Measurements from ENCODE around the gene TAOK1.

TAOK1 gene

DNA sequence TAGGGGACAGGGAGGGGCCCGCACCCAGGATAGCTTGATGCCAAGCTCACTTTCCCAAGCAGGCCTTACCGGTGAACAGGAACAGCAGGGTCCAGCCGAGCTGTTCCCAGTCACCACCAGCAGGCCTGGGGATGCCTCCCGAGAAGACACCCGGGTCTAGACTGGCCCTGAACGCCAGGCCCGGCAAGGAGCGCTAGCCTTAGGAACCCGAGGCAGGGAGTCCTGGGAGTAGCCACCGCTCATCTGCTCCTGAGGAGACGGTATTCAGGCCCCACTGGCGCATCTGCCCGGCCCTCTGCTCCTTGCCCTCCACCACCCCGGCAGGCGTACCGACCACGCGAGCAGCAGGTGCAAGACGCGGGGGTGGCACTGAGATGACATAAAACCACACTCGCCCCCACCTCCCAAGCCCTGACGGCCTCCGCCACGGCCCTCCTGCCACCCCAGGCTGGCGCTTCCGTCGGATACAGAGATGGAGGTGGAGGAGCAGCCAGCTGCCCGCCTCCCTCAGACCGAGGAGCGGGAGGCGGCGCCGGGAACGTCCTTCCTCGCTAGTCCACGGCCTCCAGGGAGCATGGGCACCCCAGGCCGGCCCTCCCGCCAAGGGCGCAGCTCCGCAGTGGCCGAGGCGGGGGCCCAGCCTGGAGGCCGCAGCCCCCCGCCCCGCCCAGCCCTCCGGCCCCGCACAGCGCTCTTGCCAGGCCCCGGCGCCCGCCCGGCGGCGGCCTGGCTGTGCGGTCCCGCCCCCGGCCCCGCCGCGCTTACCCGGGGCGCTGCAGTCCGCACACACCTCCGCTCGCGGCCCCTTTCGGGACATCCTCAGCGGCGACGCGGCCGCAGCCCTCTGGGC, 198.6 kb downstream of the TAOK1 start:
- peak; percentile 32 for DNase-seq (ENCODE audit: low read depth)
- H3K4me3 ChIP-seq (replicated peaks; ENCODE audit: low read depth, low read length) = peak overlapping the region; percentile 75
- TF ChIP-seq, protein P1, sequence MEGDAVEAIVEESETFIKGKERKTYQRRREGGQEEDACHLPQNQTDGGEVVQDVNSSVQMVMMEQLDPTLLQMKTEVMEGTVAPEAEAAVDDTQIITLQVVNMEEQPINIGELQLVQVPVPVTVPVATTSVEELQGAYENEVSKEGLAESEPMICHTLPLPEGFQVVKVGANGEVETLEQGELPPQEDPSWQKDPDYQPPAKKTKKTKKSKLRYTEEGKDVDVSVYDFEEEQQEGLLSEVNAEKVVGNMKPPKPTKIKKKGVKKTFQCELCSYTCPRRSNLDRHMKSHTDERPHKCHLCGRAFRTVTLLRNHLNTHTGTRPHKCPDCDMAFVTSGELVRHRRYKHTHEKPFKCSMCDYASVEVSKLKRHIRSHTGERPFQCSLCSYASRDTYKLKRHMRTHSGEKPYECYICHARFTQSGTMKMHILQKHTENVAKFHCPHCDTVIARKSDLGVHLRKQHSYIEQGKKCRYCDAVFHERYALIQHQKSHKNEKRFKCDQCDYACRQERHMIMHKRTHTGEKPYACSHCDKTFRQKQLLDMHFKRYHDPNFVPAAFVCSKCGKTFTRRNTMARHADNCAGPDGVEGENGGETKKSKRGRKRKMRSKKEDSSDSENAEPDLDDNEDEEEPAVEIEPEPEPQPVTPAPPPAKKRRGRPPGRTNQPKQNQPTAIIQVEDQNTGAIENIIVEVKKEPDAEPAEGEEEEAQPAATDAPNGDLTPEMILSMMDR (IDR thresholded peaks at IDR 0.05; ENCODE audit: low read length, missing control alignments) = no peak

DNA sequence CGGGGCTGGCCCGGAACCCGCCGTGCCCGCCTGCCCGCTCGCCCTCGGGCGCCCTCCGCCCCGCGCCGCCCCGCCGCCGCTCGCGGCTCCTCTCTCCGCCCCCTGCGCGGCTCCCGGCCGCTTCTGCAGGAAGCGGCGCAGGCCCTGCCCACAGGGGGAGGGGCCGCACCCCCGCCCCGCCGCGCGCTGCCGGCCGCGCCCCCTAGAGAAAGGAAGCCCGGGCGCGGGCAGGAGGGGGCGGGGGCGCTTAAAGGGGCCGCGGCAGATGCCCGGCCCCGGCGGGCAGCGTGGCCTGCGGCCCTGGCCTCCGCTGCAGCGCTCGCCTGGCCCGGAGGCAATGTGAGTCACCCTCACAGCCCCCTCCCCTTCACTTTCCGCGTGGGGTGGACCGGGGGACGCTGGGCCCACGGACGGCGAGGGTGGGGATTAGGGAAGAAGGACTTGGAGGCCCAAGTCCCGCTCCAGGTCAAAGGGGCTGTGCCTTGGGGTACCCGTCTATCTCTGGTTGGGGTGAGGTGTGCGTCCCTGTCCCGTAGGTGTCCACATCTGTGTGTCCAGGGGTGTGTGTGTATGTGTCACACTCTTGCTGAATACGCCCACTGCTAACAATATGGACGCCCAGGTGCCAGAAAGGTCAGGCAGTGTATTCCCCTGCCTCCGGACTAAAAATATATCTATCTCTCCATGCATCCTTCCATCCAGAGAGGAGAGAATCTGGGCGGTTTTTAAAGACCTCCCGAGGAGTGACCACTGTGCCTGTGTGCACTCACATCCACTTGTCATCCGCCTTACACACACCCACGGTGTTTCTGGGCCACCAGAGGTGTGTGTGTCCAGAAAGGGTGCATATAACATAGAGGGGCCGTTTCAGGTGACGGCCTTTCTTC, 199.6 kb downstream of the TAOK1 start, which contains the start of gene GIT1:
TSS of gene GIT1 (minus strand) at position 125 of the 887 bp plus-strand sequence. CDS start 270 bp downstream, outside the sequence.
- TF ChIP-seq, protein P1 (IDR thresholded peaks at IDR 0.05; ENCODE audit: low read length, missing control alignments) = no peak
- peak within 1 kb of the TSS; percentile 75 for H3K4me3 ChIP-seq (replicated peaks; ENCODE audit: low read depth, low read length)
- DNase-seq (ENCODE audit: low read depth) = peak; percentile 81

DNA sequence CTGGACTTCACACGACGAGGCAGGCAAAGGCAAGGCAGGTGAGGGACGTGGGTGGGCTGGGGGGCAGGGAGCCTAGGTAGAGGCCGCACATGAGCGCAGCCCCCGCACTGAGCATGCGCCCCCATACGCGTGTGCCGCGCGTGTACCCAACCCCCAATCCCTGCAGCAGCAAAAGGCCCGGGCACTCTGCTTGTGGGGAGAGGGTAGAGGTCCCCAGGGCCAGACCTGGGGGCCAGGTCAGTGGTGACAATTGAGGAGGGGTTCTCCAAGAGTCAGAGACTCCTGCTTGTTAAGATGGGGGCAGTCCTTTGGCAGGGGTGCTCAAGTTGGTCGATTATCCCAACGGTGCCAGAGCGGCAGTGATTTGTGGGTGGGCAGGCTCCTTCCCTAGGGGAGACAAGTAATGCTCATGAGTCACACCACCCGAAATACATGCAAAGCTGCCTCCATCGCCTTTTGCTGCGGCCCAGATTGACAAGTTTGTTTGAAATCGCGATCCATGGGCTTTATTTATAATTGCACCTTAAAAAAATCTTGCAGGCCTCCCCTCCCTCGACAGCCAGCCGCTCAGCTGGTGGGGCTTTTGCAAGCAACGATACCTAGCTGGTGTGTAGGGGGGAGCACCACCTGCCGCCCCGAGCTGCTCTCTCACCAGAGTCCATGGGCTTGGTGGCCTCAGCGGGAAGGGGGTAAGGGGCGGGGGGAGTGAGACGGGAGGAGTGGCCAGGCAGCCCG, 200.4 kb downstream of the TAOK1 start:
- H3K4me3 ChIP-seq (replicated peaks; ENCODE audit: low read depth, low read length) = peak overlapping the region; percentile 46
- peak; percentile 36 for DNase-seq (ENCODE audit: low read depth)
- TF ChIP-seq, protein P1 (IDR thresholded peaks at IDR 0.05; ENCODE audit: low read length, missing control alignments) = no peak

DNA sequence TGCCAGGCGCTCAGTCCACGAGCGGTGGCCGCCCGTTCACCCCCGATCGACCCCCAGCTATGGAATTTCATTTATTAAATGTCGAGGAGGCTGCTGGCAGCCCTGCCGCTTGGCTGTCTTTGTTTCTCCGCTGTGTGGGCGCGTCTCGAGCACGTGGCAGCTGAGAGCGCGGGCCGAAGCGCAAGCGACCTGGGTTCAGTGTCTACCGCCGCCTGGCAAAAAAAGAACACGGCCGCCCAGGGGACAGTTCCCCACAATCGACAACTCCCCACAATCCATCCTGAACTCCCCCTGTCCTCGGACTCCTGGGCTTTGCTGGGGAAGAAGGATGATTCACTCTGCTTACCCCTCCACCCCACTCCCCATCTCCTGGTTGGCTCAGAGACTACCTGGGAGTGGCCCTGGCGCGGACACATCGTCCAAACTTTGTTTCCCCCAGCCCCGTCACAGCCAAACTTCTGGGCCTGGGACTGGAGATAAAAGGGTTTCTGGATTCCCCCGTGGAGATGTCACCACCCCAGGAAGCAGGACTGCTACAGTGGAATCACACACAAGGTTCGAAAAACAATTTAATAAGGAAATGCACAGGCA, 201.1 kb downstream of the TAOK1 start:
- TF ChIP-seq, protein P1 (IDR thresholded peaks at IDR 0.05; ENCODE audit: low read length, missing control alignments) = no peak
- peak; percentile 49 for DNase-seq (ENCODE audit: low read depth)
- H3K4me3 ChIP-seq (replicated peaks; ENCODE audit: low read depth, low read length) = peak overlapping the region; percentile 31

DNA sequence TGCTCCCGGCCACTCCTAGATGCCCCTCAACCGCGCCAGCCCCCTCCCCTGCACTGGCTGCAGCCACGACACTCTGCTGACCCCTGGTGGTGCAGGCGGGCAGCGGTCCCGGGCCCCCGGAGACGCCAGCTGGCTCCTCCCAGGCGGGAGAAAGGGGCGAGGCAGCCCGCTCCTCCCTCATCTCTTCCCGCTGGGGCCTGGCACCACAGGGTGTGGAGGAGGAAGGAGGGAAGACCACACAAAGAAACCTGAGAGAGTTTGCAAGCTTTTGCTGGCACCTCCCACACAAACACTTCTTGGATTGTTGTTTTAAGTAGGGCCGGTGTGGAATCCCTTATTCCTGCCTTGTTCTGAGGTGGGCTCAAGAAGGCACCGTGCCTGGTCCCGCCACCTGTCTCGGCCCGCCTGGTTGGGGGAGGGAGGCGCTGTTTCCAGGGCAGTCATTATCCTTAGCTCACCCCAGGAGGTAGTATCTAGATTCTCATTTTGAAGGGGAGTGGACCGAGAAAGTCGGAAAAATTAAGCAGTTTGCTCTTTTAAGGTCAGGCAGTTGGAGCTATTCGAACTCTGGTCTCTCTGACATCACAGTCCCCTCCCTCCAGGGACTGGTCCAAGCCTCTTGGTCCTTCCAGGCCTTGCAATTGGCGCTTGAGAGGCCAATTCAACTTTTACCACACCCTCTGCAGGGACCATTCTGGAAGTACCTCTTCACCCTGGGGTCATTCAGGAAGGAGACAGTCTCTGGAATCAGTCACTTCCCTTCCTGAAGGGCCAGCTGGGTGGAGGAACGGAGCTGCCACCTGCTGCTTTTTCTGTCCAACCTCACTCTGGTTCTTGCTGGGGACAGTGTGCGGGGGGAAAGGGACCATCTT, 201.8 kb downstream of the TAOK1 start:
- H3K4me3 ChIP-seq (replicated peaks; ENCODE audit: low read depth, low read length) = peak overlapping the region; percentile 31
- DNase-seq (ENCODE audit: low read depth) = peak; percentile 73
- TF ChIP-seq, protein P1 (IDR thresholded peaks at IDR 0.05; ENCODE audit: low read length, missing control alignments) = peak; percentile 83

All from fibroblast of pulmonary artery (primary cell).